HepG2 (cell line): Measurements from ENCODE around the gene RHBDD1. TPM values are rescaled to one million over a fixed set of nuclear protein-coding genes. Genes with fewer than 3 reads are reported as not detected.

Experiments
- HMGXB3 ChIP-seq: sonication (generic); formaldehyde crosslinking; IDR thresholded peaks from 2 replicates; pipeline ENCODE4 v1.4.0; 2020; ENCODE audit warnings: missing genetic modification reagents, borderline replicate concordance
- KLF12 ChIP-seq: sonication (generic); formaldehyde crosslinking; IDR thresholded peaks from 2 replicates; pipeline ENCODE4 v1.4.0; 2020; ENCODE audit warnings: missing genetic modification reagents, borderline replicate concordance
- PAX8 ChIP-seq: sonication (generic); formaldehyde crosslinking; IDR thresholded peaks from 2 replicates; pipeline ENCODE4 v1.8.0; 2022; ENCODE audit warnings: mild to moderate bottlenecking, missing genetic modification reagents, borderline replicate concordance
- TBX2 ChIP-seq: sonication (generic); formaldehyde crosslinking; IDR thresholded peaks from 2 replicates; pipeline ENCODE4 v1.5.0; 2020; ENCODE audit warnings: missing genetic modification reagents, mild to moderate bottlenecking, borderline replicate concordance
- THYN1 ChIP-seq: sonication (generic); formaldehyde crosslinking; IDR thresholded peaks from 2 replicates; pipeline ENCODE4 v1.8.1; 2023; ENCODE audit warnings: low read depth, mild to moderate bottlenecking, moderate library complexity, missing genetic modification reagents, borderline replicate concordance
- ZBTB49 ChIP-seq: sonication (generic); formaldehyde crosslinking; IDR thresholded peaks from 2 replicates; pipeline ENCODE4 v1.4.0; 2020; ENCODE audit warnings: missing genetic modification reagents, borderline replicate concordance
- ZEB1 ChIP-seq: IDR thresholded peaks from 2 replicates; pipeline ENCODE4 v1.6.1; 2012; ENCODE audit warnings: mild to moderate bottlenecking, low read depth, inconsistent platforms; ENCODE audit not compliant: insufficient replicate concordance
- ZNF276 ChIP-seq: sonication (generic); formaldehyde crosslinking; IDR thresholded peaks from 2 replicates; pipeline ENCODE4 v1.4.0; 2020; ENCODE audit warnings: mild to moderate bottlenecking, low read depth, missing genetic modification reagents
- ZXDC ChIP-seq: sonication (generic); formaldehyde crosslinking; IDR thresholded peaks from 2 replicates; pipeline ENCODE4 v1.5.0; 2020; ENCODE audit warnings: mild to moderate bottlenecking, missing genetic modification reagents
- polyA plus RNA-seq, 8 experiments: library from polyadenylated mRNA; depleted of rRNA in 3 of 8; stranded (reverse) in 7 of 8; unstranded in 1 of 8; fragments of >200 nt; fragmentation: Illumina TruSeq in 4 of 8; extraction: Trizol in 4 of 8; gene quantifications; 2 replicates each; pipeline versions ENCODE4 v1.2.1 to v1.2.3, GENCODE V29; 2011 to 2016; ENCODE audit warnings: low read depth in 4 of 8, missing spikeins in 1 of 8, mixed read lengths in 1 of 8; ENCODE audit not compliant: insufficient read depth in 1 of 8
- total RNA-seq, 5 experiments: library from RNA; depleted of rRNA; stranded (reverse); fragments of >200 nt; fragmentation: Illumina TruSeq; extraction: Trizol; gene quantifications; 2 replicates each; pipeline ENCODE4 v1.2.3, GENCODE V29; 2016; ENCODE audit warnings: low read depth in 1 of 5

Gene RHBDD1
- total and polyA plus RNA-seq, 2 of the 13 experiments (the other 11 are each of a cell fraction or from before 2014, with no cell fraction given): 8.2 to 9.5 TPM

GRCh38 chr2:226800941-226801784, 34.7 kb upstream of the RHBDD1 start (continued):
- TF ChIP-seq ZNF276 (no peak), ZXDC (CRISPR knock-in tag) (no peak; the same call in 1 of the 2 replicates), KLF12 (no peak), TBX2 (CRISPR knock-in tag) (no peak), ZEB1 (no peak), THYN1 (CRISPR knock-in tag) (no peak), PAX8 (CRISPR knock-in tag) (no peak), ZBTB49 (CRISPR knock-in tag) (no peak), HMGXB3 (CRISPR knock-in tag) (no peak; the same call in 1 of the 2 replicates)
